IMR-90 (cell line): ENCODE results near the gene NANS.

ENCODE experiments used
- CEBPB ChIP-seq: IDR thresholded peaks from 2 replicates; pipeline ENCODE4 v1.6.1; 2012; ENCODE audit warnings: low read depth, low read length, improper control_type of control experiment
- FOS ChIP-seq: fragments of 150-350 bp; IDR thresholded peaks from 2 replicates; pipeline ENCODE4 v1.6.1; 2016; ENCODE audit warnings: low read depth, low read length
- MAFK ChIP-seq: IDR thresholded peaks from 2 replicates; pipeline ENCODE4 v1.6.1; 2012; ENCODE audit warnings: low read depth, low read length, improper control_type of control experiment
- MXI1 ChIP-seq: IDR thresholded peaks from 2 replicates; pipeline ENCODE4 v1.6.1; 2012; ENCODE audit warnings: low read depth, mild to moderate bottlenecking, low read length, moderate library complexity, borderline replicate concordance
- POLR2A ChIP-seq: IDR thresholded peaks from 2 replicates; pipeline ENCODE4 v1.6.1; 2012; ENCODE audit warnings: mild to moderate bottlenecking, low read depth, low read length
- RCOR1 ChIP-seq: IDR thresholded peaks from 2 replicates; pipeline ENCODE4 v1.6.1; 2012; ENCODE audit warnings: mild to moderate bottlenecking, low read length, improper control_type of control experiment; ENCODE audit not compliant: insufficient replicate concordance
- RFX5 ChIP-seq: IDR thresholded peaks from 2 replicates; pipeline ENCODE4 v1.8.0; 2012; ENCODE audit warnings: low read depth, mild to moderate bottlenecking, low read length, moderate library complexity
- TF ChIP-seq, protein P1 (sequence below): conservative IDR thresholded peaks from 2 replicates; pipeline ENCODE4 v1.5.1; 2012; ENCODE audit warnings: mild to moderate bottlenecking, low read depth, low read length, improper control_type of control experiment

DNA sequence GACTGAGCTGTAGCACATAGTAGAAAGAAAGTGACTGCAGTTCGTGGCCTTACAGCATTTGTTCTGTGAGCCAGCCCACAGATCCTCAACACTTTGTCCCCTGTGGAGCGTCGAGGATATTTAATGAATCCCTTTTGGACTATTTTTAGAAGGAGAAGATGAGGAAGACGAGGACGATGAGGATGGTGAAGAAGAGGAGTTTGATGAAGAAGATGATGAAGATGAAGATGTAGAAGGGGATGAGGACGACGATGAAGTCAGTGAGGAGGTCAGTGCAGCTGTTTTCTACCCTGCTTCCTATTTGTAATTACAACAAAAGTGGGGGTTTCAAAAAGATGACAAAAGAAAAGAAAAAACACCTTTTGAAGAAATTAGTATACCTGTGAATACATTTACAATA, 45.4 kb upstream of the NANS start:
- TF ChIP-seq POLR2A = no peak
- TF ChIP-seq RFX5 = no peak
- TF ChIP-seq, protein P1, sequence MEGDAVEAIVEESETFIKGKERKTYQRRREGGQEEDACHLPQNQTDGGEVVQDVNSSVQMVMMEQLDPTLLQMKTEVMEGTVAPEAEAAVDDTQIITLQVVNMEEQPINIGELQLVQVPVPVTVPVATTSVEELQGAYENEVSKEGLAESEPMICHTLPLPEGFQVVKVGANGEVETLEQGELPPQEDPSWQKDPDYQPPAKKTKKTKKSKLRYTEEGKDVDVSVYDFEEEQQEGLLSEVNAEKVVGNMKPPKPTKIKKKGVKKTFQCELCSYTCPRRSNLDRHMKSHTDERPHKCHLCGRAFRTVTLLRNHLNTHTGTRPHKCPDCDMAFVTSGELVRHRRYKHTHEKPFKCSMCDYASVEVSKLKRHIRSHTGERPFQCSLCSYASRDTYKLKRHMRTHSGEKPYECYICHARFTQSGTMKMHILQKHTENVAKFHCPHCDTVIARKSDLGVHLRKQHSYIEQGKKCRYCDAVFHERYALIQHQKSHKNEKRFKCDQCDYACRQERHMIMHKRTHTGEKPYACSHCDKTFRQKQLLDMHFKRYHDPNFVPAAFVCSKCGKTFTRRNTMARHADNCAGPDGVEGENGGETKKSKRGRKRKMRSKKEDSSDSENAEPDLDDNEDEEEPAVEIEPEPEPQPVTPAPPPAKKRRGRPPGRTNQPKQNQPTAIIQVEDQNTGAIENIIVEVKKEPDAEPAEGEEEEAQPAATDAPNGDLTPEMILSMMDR = no peak
- TF ChIP-seq MXI1 = no peak
- no peak for TF ChIP-seq CEBPB
- no peak for TF ChIP-seq RCOR1
- no peak for TF ChIP-seq FOS
- no peak for TF ChIP-seq MAFK
